NCI-H2227 (cell line): Measurements from ENCODE around the gene OSGIN1.

Source experiments
- DNase-seq: peaks from one replicate; lab custom pipeline; 2025; ENCODE audit not compliant: unreplicated experiment; lab: John Stamatoyannopoulos, UW

OSGIN1 gene

DNA sequence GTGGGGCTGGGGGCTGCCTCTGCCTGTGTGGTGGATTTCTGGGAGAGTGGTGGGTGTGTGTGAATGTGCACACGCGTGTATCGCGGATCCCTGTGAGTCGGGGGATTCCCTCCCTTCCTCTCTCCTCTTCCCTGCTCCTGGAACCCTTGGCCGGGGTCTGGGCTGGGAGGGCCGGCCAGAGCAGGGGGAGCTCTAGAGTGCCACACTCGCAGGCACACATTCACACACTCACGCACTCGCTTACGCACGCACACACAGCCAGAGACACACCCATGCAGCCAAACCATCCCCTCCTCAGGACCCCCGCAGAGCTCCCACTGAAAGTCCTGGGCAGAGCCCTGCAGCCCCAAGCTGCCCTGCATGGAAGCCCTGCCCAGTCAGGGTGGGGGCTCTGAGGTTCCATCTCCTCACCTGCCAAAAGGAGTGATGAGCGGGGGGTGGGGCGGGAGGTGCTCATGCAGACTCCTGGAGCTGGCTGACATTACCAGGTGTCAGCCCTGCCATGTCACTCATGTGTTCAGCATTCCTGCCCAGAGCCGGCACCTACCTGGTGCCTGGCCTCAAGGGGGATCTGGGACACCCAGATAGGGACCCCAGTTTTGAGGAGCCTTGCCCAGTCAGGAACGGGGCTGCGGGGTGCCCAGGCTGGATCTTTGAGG is 16.9 kb downstream of the OSGIN1 start:
- DNase-seq = no peak

DNA sequence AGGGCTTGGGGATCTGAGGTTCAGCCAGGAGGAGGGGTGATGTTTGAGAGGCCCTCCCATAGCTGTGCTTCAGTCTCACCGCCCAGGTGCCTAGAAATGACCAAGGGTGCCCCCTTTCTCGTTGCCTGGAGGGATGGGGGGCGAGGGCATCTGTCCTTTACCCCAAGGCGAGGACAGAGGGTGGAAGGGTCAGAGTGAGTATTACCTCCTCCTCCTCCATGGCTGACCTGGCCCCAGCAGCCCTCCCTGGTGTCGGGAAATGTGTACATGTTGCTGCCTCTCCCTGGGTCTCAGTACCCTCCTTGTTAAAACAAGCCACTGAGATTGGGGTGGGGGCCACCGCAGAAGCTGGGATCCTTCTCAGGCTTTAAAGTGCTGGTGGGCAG is 17.4 kb downstream of the OSGIN1 start:
- DNase-seq = no peak

DNA sequence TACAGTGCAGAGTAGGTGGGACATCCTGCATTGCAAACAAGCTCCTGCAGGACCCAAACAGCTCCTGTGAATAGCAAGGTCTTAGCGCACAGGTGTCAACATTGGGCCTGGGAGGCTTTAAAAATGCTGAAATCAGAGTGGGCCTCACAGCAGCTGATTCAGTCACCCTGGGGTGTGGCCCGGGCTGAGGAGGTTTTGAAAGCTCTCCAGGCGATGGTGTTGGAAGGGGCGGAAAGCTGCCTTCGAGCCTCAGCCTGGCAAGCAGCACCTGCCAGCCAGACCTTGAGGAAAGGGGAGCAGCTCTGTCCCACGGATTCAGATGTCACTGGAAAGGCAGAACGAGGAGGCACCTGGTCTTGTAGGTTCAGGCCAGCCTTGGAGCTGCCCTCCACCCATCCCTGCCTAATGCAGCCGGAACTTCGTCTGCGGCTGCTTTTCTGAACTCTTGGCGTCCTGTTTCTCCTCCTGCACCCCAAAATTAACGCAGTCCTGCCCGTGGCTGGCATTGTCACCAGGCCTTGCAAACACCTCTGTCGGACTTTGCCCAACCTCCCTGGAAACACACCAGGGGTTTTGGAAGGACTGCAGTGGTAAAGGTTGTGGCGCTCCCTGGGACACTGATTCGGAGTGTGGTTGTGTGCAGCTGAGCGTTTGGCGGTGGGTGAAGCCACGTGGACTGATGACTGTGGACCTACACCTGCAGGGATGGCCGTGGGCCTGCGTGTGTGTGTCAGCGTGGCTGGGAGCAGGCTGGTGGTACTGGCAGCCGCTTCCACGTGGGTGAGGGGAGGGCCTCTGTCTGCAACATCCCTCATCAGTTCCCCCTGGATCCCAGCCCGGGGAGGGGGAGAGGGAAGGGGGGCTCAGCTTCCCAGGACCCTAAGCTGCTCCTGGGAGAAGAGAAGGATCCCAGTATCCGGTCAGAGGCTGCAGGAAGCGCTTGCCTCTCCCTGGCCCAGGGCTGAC is 18.4 kb downstream of the OSGIN1 start:
- DNase-seq = no peak

DNA sequence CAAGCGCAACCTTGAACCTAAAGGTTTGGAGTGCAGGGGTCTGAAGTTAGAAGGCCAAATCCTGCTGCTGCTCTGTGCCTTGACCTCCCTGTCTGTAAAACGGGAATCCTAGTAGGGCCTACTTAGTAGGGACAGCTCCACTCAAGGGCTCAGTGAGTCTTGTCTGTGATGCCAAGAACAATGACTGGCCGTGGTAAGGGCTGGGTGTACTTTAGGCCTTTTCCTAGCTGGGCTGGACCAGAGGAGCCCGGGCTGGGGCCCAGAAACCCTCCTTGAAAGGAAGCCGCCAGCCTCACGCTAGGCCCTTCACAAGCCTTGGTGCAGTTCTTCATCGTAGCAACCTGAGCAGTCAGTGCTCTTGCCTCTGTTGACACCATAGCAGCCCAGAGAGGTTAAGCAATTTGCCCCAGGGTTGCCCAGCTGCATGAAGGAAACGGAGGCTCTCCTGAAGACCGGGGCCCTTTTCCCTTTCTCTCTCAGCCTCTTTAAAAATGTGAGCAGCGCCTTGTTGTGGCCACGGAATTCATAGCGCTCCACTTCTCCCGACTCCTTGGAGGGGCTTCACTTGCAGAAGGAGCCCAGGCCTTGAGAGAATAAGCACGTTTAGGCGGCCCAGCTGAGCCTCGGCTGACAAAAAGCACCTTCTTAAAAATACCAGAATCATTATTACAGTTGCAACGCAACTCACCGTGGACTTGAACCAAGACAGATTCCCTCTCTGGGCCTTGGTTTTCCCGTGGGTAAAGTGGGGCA is 19.4 kb downstream of the OSGIN1 start:
- no peak for DNase-seq

DNA sequence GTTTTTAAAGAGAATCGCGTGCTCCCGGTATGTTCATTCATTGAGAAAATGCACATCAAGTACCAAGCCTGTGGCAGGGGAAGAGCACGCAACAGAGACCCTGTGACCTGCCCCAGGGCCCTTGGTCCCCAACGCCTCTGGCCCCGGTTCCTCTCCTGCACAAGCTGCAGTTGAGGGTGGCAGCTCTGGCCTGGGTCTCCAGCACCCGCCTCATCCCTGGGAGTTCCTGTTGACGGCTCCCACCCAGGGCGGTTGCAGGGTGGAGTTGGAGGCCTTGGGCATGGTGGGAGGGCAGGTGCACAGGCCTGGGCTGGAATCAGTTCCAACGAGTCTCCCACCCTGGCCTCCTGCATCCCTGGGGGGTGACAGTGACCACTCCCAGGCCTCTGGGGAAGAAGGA is 20.0 kb downstream of the OSGIN1 start:
- DNase-seq = no peak

DNA sequence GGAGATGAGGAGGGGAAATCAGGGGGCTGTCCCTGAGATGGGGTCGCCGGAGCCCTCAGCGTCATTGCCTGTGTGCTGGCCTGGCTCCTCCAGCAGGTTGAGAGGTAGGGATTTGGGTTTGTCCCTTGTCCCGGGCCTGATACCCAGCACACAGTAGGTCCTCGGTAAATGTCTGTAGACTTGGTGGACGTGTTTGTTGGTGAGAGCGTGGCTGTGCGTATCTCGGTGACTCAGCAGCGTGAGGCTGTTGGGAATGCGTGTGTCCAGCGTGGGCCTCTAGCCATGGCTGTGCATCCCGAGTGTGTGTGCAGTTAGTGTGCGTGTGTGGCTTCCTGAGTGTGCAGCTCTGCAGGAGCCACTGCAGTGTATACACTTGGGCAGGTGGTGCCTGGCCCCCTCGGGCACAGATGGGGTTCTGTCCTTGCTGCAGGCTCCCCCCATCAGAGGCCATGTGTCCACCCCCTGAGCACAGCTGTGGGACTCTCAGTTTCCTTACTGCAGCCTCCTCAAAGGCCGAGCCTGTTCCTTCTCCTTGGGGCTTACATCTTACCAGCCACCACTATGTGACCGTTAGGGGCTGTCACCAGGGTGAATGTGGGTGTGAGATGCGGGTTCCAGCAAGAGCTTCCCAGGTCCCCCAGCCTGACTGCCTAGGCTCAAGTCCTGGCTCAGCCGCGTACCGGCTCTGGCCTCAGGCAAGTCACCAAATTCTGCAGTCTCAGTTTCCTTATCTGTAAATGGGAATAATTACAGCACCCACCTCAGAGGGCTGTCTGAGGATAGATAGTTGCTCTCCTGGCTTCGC is 20.7 kb downstream of the OSGIN1 start:
- no peak for DNase-seq

DNA sequence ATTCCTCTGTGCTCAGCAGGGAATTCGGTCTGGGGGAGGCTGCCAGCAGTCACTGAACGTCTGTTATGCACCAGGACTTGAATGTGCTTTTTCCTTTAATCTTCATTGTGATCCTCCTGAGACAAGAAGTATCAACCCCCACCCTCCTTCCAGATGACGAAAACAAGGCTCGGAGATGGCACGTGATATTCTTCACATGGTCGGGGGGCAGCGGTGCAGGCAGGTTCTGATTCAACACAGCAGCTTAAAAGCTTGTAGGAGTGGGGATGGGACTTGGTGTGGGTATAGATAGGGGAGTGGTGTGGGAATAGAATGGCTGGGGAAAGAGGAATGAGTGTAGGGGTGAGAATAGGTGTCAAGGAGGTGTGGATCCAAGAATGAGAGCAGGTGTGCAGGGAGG is 21.4 kb downstream of the OSGIN1 start:
- no peak for DNase-seq

DNA sequence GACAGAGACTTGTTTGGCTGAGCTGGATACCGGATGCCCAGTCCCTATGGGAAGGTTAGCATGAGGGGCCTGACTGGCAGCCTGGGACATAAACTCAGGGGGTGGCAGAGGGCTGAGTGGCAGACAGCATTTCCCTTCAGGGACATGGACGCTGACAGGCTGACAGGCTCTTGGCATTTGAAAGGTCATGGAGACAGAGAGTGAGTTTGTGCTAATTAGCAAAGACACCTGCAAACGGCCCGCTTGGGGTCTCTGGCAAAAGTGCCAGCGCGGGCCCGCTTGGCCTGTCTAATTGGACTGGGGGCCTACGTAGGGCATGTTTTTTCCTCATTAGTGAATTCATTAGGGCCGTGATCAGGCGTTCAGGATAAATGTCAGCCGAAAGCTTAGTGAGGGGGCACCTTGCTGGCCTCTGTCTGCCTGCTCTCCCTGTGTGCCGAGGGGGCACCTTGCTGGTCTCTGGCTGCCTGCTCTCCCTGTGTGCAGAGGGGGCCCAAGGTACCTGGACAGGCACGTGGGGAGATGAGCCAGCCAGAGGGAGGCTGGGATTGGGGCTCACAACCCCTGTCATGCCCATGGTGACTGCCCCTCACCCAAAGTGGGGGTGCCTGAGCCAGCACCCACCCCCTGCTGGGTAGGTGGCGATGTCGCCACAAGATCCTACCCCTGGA is 22.7 kb downstream of the OSGIN1 start:
- DNase-seq = no peak

DNA sequence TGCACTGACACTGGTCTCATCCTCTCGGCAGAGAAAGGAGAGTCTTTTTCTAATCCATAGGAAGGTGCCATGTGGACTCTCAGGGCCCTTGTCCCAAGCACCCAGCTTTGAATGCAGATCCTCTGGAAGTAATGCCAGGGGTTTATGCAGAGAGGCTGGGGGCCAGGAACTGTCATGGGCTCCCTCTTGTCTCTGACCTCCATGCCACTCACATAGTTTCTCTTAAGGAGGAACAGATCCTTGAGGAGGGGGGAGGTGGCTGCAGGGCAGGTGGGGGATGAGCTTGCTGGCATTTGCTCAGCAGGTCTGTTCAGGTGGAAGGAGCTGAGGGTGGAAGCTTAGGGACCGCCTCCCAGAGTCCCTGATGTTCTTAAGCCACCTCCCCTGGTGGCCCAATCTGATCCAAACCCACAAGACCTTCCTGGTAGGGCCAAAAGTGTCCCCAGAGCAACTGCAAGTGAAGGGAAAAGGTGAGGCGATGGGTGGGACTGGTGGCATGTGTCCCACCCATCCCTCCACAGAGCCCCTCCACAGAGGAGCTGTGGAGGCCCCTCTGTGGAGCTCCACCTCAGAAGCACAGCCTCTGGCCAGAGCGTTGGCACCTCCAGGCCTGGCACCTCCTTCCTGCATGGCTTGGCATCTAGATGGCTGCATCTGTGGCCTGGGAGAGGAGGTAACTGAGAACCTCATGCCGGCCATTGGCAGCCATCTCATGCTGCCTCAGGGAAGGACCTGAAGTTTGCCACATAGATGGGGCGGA is 24.2 kb downstream of the OSGIN1 start:
- no peak for DNase-seq

DNA sequence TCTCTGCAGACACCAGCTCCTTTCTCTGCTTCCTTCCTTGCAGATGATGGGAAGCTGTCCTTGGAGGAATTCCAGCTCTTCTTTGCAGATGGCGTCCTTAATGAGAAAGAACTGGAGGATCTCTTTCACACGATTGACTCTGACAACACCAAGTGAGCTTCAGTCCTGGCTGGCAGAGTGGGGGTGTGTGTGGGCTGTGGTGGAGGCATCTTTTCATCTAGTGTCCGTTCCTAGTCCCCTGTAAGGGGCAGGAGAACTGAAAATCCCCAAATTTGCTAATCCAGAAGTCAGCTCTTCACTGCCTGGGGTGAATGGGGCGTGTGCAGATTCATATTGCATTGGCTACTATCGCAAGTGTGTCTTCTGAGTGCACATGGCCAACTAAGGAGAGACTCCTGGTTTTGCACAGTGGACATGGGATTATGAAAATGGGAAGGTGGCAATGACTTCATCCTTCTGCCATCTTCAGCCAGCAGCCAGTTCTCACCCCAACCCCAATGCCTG is 25.4 kb downstream of the OSGIN1 start:
- no peak for DNase-seq

DNA sequence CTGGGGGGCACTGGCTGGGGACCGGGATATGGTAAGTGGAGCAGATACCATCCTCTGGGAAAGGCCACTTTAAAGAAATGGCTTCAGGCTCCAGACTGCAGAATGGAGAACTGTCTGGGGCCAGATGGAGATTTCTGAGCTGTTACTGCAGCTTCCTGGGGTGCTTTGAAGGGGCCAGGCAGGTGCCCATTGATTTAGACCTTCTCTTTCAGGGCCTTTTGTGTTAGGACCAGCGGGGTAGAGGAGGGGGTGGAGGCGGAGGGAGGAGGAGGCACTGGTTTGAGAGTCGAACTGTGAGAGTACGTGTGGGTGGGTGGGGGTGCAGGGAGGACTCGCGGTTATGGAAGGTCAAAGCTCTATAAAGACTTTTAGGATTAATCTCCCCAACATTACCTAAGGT is 26.4 kb downstream of the OSGIN1 start:
- DNase-seq = no peak

DNA sequence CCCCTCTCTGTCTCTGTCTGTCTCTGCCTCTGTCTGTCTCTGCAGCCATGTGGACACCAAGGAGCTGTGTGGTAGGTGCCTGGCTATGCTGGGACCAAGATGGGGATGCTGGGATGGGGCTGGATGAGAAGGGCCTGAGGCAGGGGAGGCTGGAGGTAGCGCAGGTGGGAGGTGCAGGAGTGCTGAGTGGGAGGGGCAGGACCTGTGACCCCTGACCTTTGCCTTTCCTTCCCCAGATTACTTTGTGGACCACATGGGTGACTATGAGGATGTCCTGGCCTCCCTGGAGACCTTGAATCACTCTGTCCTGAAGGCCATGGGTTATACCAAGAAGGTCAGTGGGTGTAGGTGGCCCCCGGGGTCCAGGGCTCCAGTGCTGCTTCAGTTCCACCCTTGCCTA is 27.8 kb downstream of the OSGIN1 start:
- no peak for DNase-seq

DNA sequence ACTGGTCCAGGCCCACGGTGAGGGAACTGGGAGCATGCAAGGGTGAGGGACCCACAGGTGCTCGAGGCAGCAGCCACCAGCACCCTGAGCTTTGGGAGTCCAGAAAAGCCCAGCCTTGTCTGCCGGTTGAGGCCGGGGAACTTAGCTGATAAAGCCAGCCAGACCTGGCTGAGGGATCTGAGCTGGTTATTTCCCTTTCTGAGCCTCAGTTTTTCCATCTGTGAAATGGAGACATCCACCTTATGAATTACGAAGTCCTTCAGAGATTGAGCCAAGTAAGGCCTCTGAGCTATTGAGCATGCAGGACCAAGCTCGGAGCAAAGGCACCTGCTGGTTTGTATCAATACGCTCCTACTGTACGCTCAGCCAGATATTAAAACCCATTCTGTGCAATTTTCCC is 28.8 kb downstream of the OSGIN1 start:
- DNase-seq = no peak

DNA sequence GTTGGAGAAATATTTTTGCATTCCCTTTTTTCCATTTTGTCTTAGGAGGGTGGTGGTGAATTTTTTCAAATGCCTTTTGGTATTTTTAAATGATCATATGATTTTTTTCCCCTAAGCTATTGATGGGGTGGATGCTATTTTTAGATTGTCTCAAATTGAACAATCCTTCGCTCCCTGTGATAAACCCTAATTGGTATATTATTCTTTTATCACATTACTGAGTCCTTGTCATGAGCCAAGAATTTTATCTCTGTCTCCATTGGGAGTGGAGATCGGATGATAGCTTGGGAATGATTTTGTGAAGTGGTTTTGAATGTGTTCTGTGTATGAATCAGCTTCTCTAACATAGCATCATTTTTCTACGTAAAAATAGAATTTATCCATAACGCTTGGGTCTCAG is 30.5 kb downstream of the OSGIN1 start:
- DNase-seq = no peak

DNA sequence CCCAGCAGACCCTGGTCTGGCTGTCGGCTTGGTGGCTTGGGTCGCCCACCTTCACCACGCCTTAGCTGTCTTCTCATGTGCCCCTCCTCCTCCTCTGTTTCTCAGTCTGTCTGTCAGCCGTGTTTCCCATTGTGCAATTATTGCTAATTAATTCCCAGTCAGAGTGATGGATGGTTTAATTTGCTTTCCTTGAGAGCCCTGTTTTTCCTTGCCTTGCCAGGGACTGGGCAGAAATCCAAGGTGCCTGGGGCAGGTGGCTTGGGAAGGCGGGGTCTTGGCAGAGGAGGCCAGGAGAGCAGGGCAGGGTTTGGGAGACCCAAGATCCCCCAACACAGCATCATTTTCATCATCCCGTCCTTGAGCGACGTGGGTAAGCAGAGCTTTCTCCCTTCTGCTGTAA is 36.3 kb downstream of the OSGIN1 start:
- no peak for DNase-seq

DNA sequence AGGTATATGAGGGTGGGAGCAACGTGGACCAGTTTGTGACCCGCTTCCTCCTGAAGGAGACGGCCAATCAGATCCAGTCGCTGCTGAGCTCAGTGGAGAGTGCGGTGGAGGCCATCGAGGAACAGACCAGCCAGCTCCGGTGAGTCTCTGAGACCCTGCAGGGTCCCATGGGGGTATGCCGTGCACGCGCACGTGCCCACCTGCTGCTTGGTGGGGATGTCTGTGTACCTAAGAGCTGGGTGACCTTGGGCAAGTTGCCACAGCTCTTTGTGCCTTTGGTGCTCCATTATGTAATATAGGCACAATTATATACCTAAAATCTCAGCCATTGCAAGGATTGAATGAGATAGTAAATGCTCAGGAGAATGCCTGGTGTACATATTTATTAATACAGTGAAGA is 37.5 kb downstream of the OSGIN1 start:
- DNase-seq = no peak

DNA sequence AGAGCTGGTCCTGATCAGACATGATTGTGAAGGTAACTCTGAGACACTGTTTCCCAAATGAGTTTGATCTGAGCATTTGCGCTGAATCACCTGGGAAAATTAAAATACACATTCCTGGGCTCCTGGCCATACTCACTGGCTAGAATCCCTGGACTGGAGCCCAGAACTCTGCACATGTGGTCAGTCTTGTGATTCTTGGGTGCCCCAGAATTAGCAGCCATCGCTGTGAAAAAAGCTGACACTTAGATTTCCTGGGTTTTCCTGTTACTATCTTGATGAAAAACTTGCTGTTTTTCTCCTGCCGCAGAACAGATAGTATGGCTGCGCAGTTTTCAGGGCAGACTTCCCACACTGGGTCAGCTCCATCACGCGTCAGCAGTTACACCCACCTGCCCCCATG is 39.6 kb downstream of the OSGIN1 start:
- DNase-seq = no peak

DNA sequence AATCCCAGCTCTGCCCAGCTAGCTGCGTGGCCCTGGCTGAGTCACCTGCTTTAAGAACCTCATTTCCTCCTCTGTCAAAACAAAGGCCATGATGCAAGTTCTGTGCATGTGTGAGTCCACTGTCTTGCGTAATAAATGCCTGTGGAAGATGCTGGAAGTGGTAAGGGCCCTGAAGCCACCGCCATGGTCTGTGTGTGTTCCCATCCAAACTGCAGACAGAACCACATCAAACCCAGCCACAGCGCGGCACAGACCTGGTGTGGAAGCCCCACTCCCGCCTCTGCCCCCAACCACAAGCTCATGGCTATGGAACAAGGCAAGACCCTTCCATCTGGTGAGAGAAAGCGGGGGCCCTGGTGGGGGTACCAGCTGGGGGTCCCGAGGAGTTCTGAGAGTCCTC is 41.0 kb downstream of the OSGIN1 start:
- no peak for DNase-seq

DNA sequence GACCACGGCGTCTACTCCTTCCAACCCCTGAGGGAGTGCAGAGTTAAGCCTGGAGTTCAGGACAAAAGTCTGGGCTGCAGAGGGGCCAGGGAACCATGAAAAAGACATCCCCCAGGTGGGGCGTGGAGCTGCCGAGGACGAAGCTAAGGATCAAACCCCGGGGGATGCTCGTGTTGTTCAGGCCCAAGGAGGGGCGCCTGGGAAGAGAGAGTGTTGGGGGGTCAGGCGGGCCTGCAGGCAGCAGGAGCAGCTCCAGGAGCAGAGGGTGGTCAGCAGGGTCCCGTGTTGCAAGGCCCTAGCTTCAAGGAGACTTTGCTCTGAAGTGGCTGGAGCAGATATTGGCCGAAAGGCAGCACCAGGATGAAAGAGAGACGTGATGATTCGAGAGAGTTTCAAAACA is 41.7 kb downstream of the OSGIN1 start:
- DNase-seq = no peak

DNA sequence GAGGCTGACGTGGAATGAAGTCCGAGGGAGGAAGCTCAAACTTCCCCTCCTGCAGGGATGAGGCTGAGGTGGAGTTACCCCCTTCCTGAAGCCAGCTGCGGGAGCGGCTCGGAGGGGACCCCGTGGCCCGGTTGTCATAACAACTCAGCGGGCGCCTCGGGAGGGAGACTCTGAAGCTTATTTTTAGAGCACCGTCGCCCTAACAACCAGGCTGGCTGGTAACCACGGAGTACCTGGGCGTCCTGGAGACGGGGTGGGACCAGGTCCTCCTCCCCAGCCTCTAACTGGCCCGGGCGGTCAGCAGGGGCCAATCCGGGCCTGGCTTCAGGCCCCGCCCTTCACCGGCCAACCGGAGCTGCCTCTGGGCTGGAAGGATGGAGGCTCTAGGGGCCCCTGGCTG is 42.7 kb downstream of the OSGIN1 start:
- peak; percentile 94 for DNase-seq
